HG03469 (cell line): ENCODE results near the gene CACNA2D4.

Experiments
- ATAC-seq: cut with Tn5 transposase; IDR thresholded peaks from one replicate; pipeline ENCODE4 v1.9.1; 2021; ENCODE audit warnings: mild to moderate bottlenecking, moderate library complexity, moderate number of reproducible peaks; ENCODE audit not compliant: unreplicated experiment

The CACNA2D4 gene

GRCh38 chr12:1934068-1934467, 15.6 kb upstream of the CACNA2D4 start:
- ATAC-seq, result no peak

- ATAC-seq, result no peak
Observed at GRCh38 chr12:1933342-1934051, 15.0 kb upstream of the CACNA2D4 start.

- ATAC-seq, result no peak
Observed at GRCh38 chr12:1932264-1932777, 13.9 kb upstream of the CACNA2D4 start.

GRCh38 chr12:1931642-1932041, 13.2 kb upstream of the CACNA2D4 start:
- ATAC-seq, result no peak

DNA sequence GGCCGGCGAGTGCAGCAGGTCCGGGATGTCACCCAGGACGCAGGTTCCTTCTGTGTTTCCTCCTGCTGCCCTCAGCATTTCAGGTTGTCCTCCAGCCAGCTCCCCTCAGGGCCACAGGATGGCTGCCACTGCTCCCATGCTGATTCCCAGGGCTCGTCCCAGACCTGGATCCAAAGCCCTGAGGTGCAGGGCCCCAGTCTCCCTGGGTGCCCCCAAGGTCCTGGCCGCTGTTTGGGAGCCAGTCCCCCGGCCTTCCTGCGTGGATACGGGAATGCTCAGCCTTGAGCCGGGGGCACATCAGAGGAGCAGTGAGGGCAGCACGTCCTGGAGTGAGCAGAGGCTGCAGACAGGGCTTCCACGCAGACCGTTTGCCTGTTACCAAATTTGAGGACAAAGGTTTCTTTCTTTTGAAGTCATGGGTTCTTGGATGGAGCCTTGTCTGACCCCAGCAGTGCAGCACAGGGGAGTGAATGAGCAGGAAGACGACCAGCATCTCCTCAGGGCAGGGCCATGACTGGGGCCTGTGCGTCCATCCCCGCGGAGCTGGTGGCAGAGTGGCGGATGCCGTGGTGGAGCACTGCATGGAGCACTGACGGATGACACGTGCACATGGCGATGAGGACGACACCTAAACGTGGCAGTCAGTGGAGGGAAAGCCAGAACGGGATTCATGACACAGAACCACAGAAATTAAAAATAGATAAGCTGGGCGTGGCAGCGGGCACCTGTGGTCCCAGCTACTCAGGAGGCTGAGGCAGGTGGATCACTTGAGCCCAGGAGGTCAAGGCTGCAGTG, 12.5 kb upstream of the CACNA2D4 start:
- no peak for ATAC-seq

DNA sequence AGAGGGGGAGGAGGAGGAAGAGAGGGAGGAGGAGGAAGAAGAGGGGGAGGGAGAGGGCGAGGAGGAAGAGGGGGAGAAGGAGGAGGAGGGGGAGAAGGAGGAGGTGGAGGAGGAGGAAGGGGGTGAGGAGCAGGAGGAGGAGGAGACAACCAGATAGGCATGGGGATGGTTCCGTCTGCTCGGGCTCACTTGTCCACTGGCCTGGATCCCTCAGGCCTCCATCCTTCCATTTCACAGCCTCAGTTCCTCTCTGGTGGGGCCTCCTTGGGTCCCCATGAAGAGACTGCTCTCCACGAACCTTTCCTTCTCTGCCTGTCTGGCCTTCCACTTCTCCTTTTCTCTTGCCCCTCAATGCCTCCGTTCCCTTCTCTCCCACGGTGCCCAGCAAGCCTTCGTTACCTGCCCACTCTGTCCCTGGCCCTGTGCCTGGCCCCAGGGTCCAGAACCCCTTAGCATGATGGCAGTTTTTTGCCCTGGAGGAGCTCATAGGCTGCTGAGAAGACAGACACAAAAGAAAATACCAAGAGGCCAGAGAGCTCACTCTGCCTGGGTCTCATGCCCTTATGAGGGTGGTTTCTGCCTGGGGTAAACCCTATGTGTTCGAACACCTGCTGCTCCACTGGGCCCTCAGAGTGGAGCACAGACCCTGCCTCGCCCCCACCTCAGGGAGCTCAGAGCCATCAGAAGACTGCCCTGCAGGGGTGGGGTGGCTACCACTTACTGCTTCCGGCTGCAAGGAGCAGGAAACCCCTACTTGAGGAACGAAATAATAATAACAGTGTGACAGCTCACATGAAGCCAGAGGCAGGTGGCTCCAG, 11.7 kb upstream of the CACNA2D4 start:
- ATAC-seq, result no peak

DNA sequence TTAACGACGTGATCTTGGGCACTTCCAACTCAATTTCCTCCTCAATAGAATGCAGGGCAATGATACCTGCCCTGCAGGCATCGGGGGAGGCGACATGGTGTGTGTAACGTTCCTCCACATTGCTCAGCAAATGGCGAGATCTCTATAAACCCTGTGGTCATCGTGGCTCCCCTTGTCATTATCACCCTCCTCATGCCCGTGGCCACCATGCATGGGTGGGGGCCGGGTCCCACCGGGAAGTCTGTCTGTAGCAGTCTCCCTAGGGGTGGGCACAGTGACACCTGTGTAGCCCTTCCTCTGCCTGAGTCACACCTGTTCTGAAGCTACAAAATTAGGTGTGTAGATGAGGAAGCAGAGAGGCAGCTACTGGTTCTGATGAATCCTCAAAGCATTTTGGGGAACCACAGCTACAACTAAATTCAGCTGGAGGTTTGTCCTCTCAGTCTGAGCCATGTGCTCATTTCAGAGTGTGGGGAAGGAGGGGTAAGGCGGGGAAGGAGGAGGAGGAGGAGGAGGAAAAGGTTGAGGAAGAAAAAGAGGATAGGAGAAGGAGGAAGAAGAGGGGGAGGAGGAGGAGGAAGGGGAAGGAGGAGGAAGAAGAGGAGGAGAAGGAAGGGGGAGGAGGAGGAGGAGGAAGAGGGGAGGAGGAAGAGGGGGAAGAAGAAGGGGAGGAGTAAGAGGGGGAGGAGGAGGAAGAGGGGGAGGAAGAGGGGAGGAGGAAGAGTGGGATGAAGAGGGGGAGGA, 11.0 kb upstream of the CACNA2D4 start:
- ATAC-seq, result no peak

- no peak for ATAC-seq
Observed at GRCh38 chr12:1928439-1929121, 10.1 kb upstream of the CACNA2D4 start.

DNA sequence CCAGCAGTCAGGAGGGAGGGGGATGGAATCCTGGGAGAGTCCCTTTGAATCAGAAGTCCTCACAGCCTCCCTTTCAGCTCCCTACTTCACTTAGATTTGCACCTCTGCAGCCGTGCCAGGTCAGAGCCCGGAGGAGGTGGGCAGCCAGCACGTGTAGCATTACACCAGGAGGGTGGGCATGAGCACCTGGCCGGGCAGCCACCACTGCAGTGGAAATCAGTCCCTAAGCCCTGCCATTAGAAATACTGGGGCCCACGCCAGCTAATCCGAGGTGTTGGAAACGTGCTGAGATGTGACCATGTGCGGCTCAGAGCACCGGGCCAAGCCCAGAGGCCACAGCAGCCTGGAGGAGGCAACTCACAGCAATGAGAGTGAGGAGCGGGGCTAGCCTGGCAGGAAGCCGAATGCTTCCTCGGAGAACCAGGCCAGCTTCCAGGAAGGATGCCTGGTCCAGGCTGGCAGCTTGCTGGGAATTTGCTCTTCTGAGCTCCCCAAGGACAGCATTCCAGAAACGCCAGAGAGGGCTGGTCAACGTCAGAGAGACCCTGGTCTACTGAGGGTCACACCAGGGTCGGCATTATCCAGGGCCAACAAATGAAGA, 9.4 kb upstream of the CACNA2D4 start:
- no peak for ATAC-seq

- ATAC-seq, result no peak
Observed at GRCh38 chr12:1927051-1927680, 8.7 kb upstream of the CACNA2D4 start.

DNA sequence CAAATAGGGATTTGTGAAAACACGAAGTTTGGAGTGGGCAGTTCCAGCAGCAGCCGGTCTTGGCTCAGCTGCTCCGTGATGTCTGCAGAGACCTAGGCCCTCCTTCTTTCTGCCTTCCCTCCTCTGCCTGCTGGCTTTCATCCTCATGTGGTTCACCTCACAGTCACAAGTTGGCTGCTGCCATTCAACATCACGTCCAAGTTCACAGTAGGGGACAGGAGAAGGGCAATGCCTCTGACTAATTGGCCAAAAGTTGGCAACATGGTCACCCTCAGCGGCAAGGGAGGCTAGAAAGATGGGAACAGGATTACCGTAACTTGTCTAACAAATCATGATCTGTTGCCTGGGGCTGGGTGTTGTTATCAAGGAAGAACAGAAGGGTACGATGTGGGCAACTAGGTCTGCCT, 7.8 kb upstream of the CACNA2D4 start:
- ATAC-seq, result no peak

DNA sequence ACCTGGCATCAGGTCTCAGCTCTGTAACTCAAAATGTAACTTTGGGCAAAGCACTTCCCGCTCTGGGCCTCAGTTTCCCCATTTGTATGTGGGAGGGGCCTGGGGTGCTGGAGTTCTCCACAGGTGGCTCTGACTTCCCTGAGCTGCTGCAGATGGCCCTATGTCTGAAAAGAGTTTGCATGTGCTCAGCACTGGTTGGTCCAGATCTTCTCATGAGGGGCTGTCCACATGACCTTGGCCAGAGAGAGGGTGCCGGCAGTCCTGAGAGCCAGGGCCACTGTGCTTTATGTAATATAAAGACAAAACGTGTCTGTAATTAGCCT, 7.2 kb upstream of the CACNA2D4 start:
- no peak for ATAC-seq

DNA sequence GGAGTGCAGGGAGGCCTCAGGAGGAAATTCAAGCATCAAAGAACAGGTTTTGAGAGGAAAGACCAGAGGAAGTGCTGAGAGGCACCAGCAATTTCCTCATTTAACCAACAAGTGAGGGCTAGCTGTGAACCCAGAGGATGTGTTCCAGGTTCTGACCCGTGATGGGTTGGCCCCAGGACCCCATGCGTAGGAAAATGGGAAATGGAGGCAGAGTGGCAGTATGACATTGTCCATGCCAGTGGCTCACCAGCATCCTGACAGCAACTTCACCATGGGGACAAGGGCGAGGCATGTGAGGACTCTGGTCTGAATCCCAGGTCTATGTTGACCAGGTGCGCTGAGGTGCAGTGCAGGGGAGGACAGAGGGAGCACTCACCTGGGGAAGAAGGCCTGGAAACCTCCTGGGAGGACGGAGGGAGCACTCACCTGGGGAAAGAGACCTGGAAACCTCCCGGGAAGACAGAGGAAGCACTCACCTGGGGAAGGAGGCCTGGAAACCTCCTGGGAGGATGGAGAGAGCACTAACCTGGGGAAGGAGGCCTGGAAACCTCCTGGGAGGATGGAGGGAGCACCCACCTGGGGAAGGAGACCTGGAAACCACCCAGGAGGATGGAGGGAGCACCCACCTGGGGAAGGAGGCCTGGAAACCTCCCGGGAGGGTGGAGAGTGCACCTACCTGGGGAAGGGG, 6.7 kb upstream of the CACNA2D4 start:
- no peak for ATAC-seq

DNA sequence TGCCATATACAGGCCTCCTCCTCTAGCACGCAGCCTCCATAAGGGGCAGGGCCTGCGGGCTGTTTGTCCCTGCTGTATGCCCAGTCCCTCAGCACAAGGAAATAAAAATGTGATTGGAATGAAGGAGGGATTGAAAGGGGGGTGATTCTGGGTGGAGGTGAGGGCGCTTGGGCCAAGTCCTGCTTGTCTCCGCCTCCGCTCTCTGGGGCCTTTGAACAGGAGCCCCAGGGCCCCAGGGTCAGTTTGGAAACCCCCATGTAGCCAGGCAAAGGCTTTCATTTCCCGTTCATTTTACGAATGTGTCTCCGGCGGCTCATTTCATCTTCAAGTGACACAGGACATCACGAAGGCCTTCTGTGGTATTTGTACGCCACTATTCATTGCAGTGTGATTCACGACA, 4.5 kb upstream of the CACNA2D4 start:
- no peak for ATAC-seq

DNA sequence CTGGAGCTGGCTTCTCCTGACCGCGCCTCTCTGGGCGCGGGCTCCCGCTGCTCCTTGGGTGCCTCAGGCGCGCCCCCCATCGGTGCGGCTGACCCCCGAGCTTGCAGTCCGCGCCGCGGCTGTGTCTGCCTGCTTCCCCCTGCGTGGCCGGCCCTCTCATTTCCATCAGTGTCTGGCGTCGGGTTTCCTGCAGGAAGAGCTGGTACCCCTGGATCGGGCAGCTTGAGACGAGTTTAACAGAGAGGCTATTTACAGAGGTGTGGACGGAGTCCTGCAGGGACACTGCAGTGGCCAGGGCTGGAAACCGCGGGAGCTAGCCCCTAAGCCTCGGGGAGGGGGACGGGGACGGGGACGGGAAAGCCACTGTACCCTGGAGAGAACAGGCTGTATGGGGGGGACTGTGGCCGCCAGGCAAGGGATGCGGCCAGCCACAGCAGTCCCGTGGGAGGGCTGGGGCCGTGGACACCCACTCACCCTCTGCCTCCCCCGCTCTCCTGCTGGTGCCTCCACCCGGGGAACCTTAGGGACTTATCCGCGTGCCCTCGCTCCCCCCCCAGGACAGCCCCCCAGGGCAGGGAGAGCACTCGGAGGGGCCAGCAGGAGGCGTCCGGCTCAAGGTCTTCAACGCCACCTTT, 3.7 kb upstream of the CACNA2D4 start:
- no peak for ATAC-seq

- ATAC-seq, result no peak
Observed at GRCh38 chr12:1920971-1921370, 2.5 kb upstream of the CACNA2D4 start.

- no peak for ATAC-seq
Observed at GRCh38 chr12:1920436-1920835, 2.0 kb upstream of the CACNA2D4 start.

DNA sequence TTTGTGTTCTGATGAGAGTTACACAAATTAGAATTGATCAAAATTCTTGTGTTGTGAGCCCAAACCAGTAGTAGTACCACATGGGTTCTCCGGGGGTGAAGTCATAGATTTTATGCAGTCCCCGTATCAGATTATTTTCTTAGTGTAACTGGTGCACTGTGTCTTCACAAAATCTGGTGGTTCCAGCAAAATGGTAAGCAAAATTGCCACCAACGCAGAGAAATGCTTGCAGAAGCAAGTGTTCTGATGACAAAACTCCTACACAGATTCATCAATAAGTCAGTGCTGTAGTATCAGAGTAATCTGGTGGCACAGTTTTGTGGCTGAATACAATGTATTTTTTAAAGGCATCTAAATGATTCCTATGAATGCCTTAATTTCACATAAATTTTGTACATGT, 1.3 kb upstream of the CACNA2D4 start:
- ATAC-seq, result no peak
